Right renal cortex interstitium (tissue), 3 donors: ENCODE measurements around the gene CTNNA3. TPM values are rescaled to one million over a fixed set of nuclear protein-coding genes. Genes with fewer than 3 reads are reported as not detected.

Experiments used
- DNase-seq, 3 donors: peaks; one replicate each; pipeline ENCODE4 v3.0.0-alpha.2; 2013; ENCODE audit warnings: low read depth in 3 of 3, low spot score in 2 of 3
- polyA plus RNA-seq, 3 donors: library from polyadenylated mRNA; unstranded; fragments of 120-200 nt; gene quantifications; one replicate each; pipeline ENCODE4 v1.2.1, GENCODE V29; 2013; ENCODE audit not compliant: insufficient read length in 3 of 3

CTNNA3 gene
- polyA plus RNA-seq, 3 donors, result 4.0 to 6.3 (median 4.8) TPM

DNA sequence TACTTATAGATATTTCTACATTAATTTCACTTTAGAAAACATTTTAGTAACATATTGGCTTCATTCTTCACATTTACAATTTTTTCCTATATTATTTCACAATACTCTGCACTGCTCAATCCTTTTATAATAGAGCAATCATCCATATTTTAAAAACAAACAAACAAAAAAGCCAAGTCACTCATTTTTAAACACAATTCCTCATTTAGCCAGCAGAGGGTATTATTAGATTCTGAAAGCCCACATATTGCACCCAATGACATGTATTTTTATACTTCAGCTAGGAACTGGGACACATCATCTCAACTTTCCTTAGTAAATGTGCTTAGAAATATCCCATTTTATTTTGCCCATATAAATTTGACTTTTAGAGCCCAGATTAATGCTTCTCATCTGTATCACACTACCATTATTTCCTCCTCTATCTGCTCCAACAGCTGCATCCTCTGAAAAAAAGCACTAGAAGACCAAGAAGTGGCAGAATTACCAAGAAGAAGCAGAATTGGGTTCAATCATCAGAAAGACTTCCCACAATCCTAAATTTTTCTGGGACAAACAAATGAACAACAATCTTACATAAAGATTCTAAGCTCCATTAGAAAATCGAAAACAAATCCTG lies 29.5 kb downstream of the CTNNA3 start:
- no peak for DNase-seq

DNA sequence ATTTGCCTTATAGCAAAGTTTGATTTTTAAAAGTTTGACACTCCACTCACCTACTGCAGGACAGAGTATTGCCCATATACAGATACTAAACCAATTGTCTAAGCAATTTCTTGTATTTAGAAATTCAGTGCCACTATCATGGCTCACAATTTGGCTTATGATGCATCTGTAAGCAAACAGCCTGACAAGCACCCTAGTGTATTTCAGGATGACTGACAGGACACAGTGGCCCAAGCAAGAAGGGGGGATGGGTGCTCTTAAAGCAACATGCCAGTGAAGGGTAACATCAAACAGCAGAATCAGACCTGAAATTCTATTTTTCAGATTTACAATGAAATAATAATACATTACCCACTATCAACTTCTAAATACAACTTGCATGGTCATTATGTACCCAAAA lies 30.5 kb downstream of the CTNNA3 start:
- DNase-seq, result no peak

DNA sequence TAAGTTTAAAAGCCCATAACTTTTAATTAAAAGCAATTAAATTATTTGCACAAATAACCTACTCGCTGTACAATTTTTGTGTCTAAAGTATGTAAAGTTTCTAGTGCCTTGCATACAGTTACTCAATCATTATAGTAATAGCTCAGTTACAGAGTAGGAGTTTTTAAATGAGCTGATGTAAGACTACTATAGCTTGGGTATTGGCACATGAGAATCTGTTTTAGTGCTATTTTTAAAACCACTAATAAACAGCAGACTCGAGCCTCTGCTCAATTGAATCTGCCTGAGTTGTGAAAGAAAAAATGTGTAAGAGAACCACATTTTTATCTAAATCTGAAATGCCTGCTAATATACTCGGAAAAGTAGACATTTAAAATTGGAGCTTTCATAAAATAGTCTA lies 31.1 kb downstream of the CTNNA3 start:
- DNase-seq, result no peak

DNA sequence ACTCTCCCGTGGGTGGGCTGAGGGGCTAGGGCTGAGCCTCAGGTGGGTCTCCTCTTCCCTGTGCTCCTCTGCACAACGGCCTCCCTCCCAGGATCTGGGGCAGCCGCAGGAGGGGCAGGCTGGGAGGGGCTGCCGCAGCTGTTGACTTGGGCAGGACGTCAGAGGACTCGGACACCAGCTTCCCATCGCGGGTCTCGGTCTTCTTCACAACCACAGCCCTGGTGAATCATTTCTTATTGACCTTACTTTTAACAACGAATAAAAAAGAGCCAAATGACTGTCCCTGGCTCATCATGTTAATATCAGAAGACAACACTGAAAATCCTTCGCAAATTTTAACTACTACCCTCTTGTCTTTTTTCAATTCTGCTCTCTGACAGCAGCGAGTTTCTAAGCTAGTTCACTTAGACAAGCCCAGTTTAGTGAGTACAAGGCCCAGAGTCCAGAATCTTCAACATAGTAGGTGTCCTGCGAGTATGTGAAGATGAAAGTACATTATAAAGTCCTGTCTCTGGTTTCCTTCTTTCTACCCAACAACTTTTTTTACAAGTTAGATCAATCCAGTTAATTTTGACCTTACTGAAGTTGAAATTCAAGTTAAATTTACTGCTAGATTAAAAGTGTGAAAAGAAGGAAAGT lies 32.4 kb downstream of the CTNNA3 start:
- no peak for DNase-seq

DNA sequence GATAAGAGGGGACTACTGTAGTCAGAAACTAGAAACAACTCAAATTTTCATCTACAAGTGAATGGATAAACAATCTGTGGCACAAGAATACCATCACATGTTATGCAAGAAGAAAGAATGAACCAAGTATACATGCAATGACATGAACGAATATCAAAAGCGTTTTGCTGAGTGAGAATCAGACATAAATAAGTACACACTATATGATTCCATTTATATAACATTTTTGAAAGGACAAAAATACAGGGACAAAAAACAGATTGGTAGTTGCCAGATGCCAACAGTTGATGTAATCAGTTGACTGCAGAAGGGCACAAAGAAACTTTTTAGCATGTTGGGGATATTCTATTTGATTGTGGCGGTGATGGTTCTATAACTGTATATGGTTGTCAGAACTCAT lies 33.6 kb downstream of the CTNNA3 start:
- no peak for DNase-seq

DNA sequence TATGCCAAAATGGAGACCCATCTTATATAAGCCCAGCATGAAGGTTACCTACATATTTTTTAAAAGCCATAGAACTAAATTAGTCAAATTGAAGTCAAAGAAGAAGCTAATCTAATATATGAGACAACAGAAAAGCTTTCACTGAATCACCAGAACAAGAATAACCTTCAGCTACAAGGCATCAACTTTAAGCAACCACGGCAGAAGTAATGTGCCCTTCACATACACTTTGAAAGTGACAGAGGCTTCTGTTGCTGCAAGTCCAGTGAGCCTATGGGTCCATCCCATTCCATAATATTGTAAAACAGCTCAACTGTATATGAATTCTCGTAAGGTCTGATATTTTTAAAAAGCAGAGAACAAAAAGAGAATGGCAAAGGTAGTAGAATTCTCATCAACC lies 36.5 kb downstream of the CTNNA3 start:
- DNase-seq, result no peak

DNA sequence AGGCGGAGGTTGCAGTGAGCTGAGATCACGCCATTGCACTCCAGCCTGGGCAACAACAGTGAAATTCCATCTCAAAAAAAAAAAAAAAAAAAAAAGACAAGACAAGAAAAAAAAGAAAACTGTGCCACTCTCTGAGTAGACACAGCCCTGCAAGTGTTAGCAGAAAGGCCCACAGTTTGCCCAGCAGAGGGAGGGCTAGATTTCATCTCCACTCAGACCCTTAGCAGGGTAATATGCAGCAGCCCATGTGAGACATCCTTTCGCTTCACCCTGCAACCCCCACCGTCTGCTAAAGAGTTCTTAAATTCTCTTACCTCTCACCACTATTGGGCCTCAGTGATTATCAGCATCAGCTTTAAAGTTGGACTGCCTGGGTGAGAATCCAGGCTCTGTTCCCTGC lies 38.2 kb downstream of the CTNNA3 start:
- no peak for DNase-seq

DNA sequence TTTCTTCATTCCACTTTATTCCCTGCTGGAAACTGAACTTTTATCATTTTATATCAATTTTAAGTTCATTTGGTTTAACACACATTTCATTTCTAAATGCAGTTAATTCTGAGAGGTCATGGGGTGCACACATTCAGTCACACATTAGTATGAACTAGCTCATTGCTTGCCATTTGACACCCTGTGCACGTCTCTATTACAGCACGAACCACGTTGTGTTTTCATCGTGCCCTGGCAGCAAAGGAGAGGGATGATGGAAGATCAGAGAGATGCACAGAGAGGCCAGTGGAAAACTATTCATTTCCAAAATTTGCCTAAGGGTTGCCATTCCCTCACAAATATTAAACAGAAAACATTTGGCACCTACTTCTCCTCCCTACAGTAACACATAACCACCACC lies 45.4 kb downstream of the CTNNA3 start:
- DNase-seq, result no peak

DNA sequence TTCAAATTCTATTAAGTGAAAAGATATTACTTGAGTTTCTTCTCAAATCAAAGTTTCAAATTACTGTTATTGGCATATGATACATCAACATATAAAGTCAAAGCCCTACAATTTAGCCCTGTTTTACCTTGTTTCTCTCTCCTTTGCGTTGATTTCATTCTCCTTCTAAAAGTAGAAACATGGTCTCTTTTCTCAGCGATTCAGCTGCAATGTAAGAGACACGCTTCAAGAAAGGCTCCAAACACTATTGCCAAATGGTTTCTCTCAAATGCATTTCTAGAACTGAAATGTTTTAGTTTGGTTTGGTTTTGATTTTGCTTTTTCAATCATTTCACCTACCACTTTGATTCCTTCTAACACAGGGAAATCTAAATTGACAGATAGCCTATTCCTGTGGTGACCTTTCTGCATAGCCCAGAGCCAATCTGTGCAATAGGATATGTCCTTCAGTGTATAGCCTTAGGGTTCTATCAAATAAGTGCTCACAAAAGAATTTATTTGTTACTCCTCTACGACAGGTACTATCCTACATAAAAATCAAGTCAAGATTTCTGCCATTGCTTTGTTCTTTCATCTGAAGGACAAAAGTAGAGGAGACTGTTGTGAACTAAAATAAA lies 47.3 kb downstream of the CTNNA3 start:
- DNase-seq, result no peak

DNA sequence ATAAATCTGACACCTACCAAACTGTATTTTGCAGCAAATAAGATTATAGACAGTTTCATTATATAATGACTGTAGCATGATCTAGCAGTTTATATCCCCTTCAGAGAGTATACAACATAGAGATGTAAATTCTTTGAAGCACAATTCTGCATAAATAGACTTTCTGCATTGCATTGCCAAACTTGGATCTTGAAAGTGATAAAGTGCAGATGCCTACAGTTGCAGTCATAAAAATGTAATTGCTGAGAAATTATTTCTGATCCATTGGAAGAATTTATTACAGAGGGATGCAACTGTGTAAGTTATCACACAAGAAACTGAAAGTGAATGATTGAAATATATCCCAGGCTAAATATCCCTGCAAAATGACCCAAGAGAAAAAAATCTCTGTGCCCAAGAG lies 65.1 kb downstream of the CTNNA3 start:
- DNase-seq, result no peak

DNA sequence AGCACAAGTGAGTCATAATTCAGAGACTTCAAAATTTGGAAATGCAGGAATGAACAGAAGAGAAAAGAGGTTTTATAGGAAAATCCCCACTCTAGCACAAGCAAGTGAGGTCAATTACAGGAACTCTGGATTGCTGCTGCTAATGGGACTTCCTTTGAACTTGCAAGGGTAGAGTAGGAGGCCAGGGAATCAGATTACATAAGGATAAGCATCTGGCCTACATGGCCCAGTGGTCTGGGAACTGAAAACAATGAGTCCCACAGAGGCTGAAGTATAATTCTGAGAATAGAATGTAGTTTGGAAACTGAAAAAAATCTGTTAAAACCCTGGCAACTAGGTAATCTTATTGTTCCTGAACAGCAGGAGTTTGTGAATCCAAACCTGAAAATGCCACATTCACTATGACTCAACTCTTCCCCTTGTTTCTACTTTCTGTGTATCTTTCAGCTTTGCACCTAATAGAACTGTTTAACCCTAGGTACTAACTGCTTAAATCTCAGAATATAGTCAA lies 66.5 kb downstream of the CTNNA3 start:
- DNase-seq, result peak in 1 of 3 donors; percentile 47

DNA sequence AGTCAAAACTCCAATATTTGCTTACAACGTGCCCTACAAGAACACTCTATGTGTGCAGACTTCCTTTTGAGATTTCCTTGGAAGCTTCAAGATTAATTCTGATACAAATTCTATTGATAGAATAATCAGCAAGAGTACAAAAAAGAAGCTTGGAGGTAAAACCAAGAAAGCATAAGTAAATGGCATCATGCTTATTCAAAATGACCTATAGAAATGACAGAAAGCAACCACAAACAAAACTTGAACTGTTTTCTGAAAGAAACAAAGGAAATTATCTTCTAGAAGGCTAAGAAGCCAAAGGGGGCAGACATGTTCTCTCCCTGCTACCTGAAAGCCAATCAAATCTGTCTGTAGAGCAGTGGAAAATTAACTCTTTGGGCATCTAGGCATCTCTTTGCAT lies 73.0 kb downstream of the CTNNA3 start:
- DNase-seq, result no peak

DNA sequence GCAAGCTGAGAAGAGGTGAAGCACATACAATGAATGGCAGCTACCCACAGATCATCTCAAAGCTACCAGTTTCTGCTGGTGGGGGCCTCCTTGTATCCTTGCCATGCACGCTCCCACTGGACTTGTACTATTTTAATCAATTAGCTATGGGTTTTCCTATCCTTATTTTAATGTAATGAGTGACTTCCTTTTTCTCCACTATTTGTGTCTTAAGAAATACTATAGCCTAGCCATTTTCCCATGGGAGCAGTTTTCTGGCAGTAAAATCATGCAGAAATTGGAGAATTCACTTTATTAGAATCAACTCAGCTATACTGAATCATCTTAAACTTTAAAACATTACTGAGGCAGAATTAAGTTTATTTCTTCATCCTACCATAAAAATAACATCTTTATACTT lies 73.5 kb downstream of the CTNNA3 start:
- DNase-seq, result no peak

DNA sequence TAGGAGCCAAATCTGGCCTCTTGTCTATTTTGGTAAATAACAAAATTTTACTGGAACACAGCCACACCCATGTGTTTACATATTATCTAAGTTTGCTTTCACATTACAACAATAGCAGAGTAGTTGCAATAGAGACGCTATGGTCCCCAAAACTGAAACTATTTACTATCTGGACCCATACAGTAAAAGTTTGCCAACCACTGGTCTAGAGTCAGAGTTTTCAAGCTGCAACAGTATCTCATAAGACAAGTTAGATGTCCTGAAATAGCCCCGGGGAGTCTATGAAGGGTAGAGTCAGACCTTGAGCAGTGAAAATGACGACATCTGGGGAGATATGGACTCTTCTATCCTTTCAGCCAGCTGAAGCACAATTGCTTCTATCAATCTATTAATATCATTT lies 74.2 kb downstream of the CTNNA3 start:
- no peak for DNase-seq

DNA sequence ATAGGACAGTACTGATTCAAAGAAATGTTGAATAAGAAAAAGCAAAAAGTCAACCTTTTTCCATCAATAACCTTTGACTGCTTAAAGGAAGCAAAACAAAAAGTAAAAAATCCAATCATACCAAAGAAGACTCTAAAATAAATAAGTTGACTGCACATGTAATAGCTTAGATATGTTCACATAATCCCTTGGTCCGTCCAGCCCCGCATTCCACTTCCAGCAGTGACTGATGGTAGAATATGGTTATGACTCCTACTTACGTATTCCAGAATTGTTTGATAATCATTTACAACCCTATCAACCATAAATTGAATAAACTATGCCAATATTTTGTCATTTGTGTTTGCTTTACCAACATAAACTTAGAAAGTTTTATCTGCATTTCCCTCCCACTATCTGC lies 77.9 kb downstream of the CTNNA3 start:
- DNase-seq, result no peak

DNA sequence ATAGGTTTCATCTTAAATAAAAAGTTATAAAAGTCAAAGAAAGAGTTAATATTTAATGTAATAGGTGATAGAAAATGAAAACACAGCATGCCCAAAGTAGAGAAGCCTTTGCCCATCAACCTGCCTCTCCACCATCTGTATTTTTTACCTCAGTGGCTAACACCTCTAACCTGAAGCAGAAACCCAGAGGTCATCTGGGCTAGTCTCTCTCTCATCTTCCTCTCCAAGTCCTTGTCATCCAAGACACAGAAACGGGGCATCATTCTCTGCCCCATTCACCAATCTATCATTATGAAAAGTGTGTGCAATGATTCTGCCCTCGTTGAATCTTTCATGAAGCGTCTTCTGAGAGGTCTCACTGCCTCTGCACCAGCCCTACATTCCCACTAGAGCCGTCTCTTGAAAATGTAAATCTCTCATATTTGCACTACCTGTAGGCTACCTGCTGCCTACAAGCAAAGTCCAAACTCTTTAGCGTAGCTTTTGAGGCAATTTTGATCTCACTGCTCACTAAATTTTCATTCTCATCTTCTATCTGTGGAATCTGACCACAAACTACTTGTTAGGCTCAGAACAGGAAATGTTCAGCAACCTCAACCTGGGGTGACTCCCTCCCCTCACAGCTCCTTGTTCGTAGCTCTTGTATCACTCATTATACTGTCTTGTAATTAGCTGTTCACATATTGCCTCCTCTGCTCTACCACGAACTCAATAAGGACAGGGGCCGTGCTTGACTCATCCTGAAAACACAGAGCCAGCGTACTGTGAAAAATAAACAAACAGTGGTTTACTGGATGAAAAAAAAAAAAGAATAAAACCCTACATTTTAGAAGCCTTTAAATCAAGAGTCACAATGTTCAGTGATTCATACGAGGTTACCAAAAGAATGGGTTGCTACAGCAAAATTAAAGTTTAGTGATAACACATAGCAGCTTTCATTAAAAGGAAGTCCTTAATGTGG lies 83.1 kb downstream of the CTNNA3 start:
- no peak for DNase-seq

DNA sequence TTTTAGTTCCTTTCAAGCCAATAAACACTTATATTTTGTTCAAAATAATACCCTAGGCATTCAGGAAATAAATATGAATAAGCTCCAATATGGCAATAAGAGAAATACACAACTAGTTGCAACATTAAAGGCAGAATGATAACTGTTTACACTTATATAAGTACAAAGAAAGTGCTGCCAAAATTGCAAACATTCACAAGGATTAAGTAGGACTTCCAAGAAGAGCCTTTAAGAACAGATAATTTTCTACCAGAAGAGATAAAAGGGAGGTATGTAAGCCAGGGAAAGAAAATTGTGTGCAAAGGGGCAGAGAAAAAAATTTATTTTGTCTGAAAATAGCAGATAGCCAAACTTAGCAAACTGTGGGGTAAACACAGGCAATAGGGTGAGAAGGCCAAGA lies 83.8 kb downstream of the CTNNA3 start:
- DNase-seq, result no peak

DNA sequence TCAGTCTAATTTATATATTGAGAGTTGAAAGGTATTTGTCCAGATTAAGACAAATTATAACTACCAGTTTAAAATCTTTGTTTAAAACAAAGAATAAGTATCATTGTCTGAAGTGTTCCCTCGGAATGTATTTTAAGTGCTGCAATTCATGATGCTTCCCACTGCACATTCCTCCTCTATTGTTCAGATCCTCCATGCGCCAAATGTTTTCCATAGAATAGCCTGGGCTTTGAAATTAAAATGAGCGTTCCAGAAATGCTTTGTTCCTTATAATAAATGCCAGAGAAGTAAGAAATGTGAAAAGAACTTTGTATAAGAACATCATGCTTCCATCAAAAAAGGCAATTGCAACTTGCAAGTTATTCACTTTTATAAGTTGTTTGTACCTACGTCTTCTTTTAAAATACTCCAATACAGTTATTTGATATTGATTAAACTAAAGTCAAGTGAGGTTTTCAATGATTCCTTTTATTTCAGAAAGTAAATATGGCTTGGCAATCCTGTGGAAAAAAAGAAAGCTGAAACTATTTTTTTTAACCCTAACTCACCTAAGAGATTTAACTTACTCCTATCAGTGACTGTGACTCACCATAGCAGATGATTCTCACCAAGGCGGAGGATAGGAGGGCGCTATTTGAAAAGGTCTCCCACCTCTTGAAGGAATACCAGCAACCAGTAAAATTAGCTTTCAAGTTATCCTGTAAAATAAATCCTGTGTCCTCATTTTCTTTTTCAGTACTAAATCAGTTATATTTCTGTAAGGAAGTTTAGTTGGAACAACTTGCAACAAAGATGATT lies 85.8 kb downstream of the CTNNA3 start:
- DNase-seq, result no peak

DNA sequence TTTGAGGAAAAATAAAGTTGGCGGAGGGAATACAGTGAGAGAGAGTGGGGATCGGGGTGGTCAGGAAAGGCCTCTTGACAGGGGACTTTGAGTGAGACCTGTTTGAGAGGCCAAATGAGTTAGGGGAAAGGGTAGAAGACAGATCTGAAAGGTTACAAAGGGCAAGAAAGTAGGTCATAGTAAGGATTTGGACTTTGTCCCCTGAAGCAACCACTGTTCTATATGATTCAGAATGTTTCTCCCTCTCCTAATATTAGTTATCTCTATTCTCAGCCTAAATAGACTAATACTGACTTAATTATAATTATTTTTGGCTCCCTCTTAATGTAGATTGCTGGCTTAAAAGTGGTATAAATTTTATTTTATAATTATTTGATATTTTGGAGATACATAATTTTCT lies 88.0 kb downstream of the CTNNA3 start:
- DNase-seq, result no peak

DNA sequence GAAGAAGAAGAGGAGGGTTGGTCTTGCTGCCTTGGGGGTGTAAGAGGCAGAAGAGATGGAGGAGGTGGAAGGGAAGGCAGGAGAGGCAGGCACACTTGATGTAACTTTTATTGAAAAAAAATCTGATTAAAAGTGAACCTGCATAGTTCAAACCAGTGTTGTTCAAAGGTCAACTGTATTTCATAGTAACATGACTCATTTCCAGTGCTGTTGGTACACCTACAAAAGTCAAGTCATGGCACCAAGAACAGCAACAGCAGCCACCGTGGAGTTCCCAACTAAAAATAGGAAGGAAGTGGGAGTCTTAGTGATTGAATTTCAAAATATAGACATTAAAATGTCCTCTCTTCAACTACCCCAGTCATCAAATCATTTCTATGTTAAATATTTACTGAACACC lies 88.5 kb downstream of the CTNNA3 start:
- no peak for DNase-seq
